Measurements from ENCODE around the gene RNF130. TPM values are rescaled to one million over a fixed set of nuclear protein-coding genes. Genes with fewer than 3 reads are reported as not detected.

RNF130 gene
- total RNA-seq, 1 donor from 2014 or later: 103 TPM

DNA sequence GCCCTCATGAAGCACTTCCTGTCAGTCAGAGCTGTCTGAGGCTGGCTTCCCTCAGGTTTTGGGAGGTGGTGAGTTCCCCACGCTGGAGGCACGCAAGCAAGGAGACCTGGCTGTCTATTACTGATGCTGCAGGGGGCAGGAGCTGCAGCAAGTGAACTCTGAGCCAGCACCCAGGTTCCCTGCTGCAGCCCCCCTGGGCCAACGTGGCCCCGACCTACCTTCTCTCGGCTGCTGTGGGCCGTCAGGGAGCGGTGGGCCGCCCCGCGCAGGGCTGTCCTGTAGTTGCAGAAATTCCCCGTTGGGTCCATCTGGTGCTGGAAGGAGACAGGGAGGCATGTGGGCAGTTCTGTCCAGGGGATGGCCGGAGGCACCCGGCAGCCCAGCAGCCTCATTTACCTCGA, 46.8 kb upstream of the RNF130 start:
- Histone ChIP-seq H3K9me3 (no peaks in the 10 kb centered on the region), H3K27me3 (no peaks in the 10 kb centered on the region), H3K36me3 (no peaks in the 10 kb centered on the region), H3K4me1 (no peaks in the 10 kb centered on the region), H3K4me3 (no peak overlapping the region), H3K27ac (no peak overlapping the region)
- intact Hi-C loops (cut with DNase I): no loop called here
- no peak for TF ChIP-seq POLR2AphosphoS5 (IDR thresholded peaks at IDR 0.05; ENCODE audit: insufficient read depth in 1 of 2, low read depth in 1 of 2)
- no peak for TF ChIP-seq CTCF (IDR thresholded peaks at IDR 0.05)
- no peak for TF ChIP-seq POLR2A (IDR thresholded peaks at IDR 0.05)
- DNase-seq (ENCODE audit: extremely low spot score in 2 of 2): no peak

GRCh38 chr5:180117000-180117725, 45.6 kb upstream of the RNF130 start:
- no peaks in the 10 kb centered on the region for H3K4me1 ChIP-seq
- H3K9me3 ChIP-seq: no peaks in the 10 kb centered on the region
- no peak for DNase-seq (ENCODE audit: extremely low spot score in 2 of 2)

GRCh38 chr5:180116077-180116999, 44.8 kb upstream of the RNF130 start:
- Histone ChIP-seq H3K27me3 (no peaks in the 10 kb centered on the region), H3K27ac (no peak overlapping the region), H3K36me3 (no peaks in the 10 kb centered on the region), H3K4me1 (no peaks in the 10 kb centered on the region), H3K4me3 (no peak overlapping the region), H3K9me3 (no peaks in the 10 kb centered on the region)
- DNase-seq (ENCODE audit: extremely low spot score in 2 of 2): no peak
- intact Hi-C loops (cut with DNase I): no loop called here
- TF ChIP-seq CTCF (IDR thresholded peaks at IDR 0.05): no peak
- TF ChIP-seq POLR2AphosphoS5 (IDR thresholded peaks at IDR 0.05; ENCODE audit: insufficient read depth in 1 of 2, low read depth in 1 of 2): no peak
- no peak for TF ChIP-seq POLR2A (IDR thresholded peaks at IDR 0.05)

More at GRCh38 chr5:180117000-180117725, 45.6 kb upstream of the RNF130 start:
- H3K4me3 ChIP-seq: no peak overlapping the region
- no peak for TF ChIP-seq CTCF (IDR thresholded peaks at IDR 0.05)
- no peak for TF ChIP-seq POLR2A (IDR thresholded peaks at IDR 0.05)
- H3K27ac ChIP-seq: no peak overlapping the region
- H3K36me3 ChIP-seq: no peaks in the 10 kb centered on the region
- intact Hi-C loops (cut with DNase I): no loop called here
- H3K27me3 ChIP-seq: no peaks in the 10 kb centered on the region

DNA sequence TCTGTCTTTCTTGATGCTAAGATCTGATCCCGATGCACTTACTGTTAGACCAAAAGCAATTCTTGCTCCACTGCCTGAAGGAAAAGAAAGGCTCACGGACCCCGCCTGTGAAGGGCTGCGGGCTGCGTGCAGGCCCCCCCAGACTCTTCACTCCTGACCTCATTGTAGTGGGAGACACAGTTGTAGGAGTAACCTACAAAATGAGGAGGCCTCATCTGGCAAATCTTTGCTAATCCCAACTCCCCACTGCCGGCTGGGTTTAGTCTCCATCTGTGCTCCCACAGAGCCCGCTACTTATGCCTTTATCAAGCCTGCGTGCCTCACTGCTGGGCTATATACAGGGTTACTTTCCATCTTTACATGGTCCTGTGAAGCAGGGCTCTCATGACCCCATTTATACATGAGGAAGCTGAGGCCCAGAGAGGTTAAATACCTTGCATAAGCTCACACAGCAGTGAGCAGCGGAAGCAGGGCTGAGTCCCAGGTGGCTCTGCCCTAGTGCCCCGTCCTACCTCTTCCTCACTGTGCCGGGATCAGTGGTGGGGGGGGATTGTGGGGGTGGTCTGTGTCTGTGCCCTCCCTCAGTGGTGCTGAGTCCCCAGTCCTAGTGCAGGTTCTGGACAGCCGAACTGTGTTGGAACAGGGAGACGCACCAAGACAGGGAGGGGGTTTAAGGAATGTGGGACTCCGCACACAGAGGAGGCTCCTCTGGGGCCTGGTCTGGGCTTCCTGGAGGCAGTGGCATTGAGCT, 43.9 kb upstream of the RNF130 start:
- intact Hi-C loops (cut with DNase I): no loop called here
- no peak for DNase-seq (ENCODE audit: extremely low spot score in 2 of 2)
- no peaks in the 10 kb centered on the region for H3K9me3 ChIP-seq

More for the DNA sequence above, 43.9 kb upstream of the RNF130 start:
- no peak overlapping the region for H3K4me3 ChIP-seq
- H3K36me3 ChIP-seq: no peaks in the 10 kb centered on the region
- H3K27me3 ChIP-seq: no peaks in the 10 kb centered on the region
- H3K27ac ChIP-seq: no peak overlapping the region
- H3K4me1 ChIP-seq: no peaks in the 10 kb centered on the region
- TF ChIP-seq POLR2AphosphoS5 (IDR thresholded peaks at IDR 0.05; ENCODE audit: insufficient read depth in 1 of 2, low read depth in 1 of 2) (no peak), POLR2A (IDR thresholded peaks at IDR 0.05) (no peak), CTCF (IDR thresholded peaks at IDR 0.05) (no peak)

Measured in vagina (tissue), 2 donors.